PC-3 (cell line): ENCODE measurements around the gene SLC7A6OS.

Experiments
- CTCF ChIP-seq: fragments of 300-600 bp; sonication (generic); conservative IDR thresholded peaks from 2 replicates; pipeline ENCODE4 v1.5.1; 2017; ENCODE audit warnings: antibody characterized with exemption, low read depth, mild to moderate bottlenecking, low read length
- EZH2phosphoT487 ChIP-seq: fragments of 300-600 bp; sonication (generic); IDR thresholded peaks from 2 replicates; pipeline ENCODE4 v1.6.1; 2018; ENCODE audit warnings: mild to moderate bottlenecking, antibody characterized with exemption, low read length, borderline replicate concordance

GRCh38 chr16:68310774-68311511 is at the start of gene SLC7A6OS, which contains the start of gene PRMT7:
- no peak for TF ChIP-seq CTCF
- no peak for TF ChIP-seq EZH2phosphoT487
